RCC 7860 (cell line): Measurements from ENCODE around the gene DYNLL1.
"Not testable (repeated sequence)": the region's sequence is repeated elsewhere in the genome, so short reads cannot be mapped to it uniquely, and the experiment has no call there.

Experiments used
- DNase-seq: peaks from one replicate; pipeline ENCODE4 v3.0.0-alpha.2; 2015; ENCODE audit warnings: low spot score
- FAIRE-seq: peaks from 2 replicates; lab custom pipeline; 2012; peaks lifted over from hg19 to GRCh38; lab: Jason Lieb, UNC

Gene DYNLL1

DNA sequence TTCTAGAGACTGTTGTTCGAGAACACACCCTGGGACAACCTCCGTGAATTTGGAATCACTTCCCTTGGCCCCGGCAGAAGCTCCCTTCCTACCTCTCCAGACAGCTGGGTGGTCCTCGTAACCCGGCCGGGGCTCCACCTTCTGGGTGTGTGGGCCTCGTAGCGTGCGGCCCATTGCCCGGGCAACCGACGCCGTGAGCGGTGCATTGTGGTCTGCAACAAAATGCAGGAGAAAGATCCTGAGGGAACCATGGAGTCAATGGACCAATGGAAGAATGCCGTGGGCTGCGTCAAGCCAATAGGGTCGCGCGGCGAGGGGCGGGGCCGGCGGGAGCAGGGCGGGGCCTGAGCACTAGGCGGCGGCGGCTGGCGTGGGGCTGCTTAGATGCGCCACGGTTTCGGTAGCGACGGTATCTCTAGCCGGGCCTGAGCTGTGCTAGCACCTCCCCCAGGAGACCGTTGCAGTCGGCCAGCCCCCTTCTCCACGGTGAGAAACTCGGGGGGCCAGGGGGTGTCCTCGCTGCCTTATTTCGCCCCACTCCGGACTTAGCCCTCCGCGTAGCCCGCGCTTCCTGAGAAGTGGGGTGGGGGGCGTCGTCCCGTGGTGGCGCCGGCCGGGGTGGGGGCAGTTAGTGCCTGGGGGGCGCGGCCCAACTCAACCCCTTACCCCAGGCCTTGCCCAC lies at the start of gene DYNLL1:
Gene DYNLL1, plus strand, starts transcription at position 383 of the 682 bp plus-strand sequence. CDS start 309 bp downstream, outside the sequence.
- FAIRE-seq (no peak), DNase-seq (peak; percentile 88)

DNA sequence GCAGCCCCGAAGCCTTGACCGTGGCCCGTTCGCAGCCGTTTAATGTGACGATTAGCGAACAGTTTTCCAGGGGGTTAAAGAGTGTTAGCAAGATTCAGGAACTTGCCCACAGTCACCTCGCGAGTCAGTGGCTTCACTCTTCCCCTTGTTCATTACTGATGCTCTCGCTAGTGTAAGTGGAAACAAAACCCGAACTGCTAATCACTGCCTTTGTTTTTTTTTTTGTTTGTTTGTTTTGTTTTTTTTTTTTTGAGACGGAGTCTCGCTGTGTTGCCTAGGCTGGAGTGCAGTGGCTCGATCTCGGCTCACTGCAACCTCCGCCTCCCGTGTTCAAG lies 49.1 kb upstream of the DYNLL1 start:
- DNase-seq, FAIRE-seq: not testable (repeated sequence)

- FAIRE-seq, result no peak
- DNase-seq, result no peak
Measured at GRCh38 chr12:120447992-120448391, 47.9 kb upstream of the DYNLL1 start.

DNA sequence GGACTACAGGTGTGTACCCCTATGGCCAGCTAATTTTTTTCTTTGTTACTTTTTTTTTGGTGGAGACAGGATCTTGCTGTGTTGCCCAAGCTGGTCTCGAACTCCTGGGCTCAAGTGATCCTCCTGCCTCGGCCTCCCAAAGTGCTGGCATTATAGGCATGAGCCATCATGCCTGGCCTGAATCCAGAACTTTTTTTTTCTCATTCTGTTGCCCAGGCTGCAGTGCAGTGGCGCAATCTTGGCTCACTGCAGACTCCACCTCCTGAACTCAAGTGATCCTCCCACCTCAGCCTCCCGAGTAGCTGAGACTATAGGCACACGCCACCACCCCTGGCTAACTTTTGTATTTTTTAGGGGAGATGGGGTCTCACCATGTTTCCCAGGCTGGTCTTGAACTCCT lies 43.4 kb upstream of the DYNLL1 start:
- FAIRE-seq, DNase-seq: not testable (repeated sequence)

DNA sequence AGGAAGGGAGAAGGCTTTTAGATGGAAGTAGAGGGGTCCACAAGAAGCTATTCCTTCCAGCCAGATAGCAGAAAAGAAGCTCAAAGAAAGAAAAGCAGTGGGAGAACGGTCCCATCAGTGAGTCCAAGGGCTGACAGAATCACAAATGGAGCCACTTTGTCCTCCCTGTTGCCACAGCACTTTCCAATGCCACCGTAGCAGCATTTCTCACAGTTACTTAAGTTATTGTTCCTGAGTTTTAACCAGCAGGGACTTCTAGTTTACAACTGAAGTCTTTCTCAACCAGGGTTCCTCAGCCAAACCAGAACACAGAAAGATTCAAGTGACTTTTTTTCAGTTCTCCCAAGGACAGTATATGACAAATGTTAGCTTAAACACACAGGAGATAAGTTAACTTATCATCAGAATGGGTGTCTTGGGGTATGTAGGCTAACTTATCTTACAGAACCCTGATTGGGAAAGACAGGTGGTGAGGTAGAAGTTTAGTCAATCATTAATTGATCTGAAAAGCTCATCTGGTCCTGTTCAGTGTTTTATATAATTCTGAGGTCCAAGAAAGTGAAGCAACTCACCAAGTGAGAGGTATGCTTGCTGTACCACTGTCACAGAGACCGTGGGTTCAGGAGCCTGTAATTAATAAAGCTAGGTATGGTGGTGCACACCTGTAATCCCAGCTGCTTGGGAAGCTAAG lies 42.7 kb upstream of the DYNLL1 start:
- DNase-seq (no peak), FAIRE-seq (no peak)

DNA sequence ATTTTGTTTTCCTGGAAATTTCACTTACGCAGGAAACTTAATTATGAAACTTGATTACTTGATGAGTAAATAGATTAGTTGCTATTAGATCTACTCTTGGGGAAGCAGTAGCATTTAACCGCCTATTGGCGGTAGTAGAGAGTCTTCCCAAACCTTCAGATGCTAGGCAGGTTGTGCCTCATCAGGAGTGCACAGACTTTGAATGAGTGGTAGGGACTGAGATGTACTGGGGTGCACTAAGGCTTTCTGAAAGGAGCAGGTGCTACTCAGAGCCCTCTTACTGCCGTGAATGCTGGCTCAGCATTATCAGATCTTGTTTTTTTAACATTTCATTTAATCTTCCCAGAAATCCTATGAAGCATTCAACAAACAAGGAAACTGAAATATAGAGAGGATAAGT lies 41.9 kb upstream of the DYNLL1 start:
- DNase-seq (peak; percentile 22), FAIRE-seq (no peak)

GRCh38 chr12:120455302-120455701 lies 40.6 kb upstream of the DYNLL1 start:
- DNase-seq (no peak), FAIRE-seq (no peak)

- DNase-seq (no peak), FAIRE-seq (no peak)
Measured at GRCh38 chr12:120457133-120457532, 38.8 kb upstream of the DYNLL1 start.

GRCh38 chr12:120460157-120460556 lies 35.8 kb upstream of the DYNLL1 start:
- DNase-seq, result no peak
- no peak for FAIRE-seq

DNA sequence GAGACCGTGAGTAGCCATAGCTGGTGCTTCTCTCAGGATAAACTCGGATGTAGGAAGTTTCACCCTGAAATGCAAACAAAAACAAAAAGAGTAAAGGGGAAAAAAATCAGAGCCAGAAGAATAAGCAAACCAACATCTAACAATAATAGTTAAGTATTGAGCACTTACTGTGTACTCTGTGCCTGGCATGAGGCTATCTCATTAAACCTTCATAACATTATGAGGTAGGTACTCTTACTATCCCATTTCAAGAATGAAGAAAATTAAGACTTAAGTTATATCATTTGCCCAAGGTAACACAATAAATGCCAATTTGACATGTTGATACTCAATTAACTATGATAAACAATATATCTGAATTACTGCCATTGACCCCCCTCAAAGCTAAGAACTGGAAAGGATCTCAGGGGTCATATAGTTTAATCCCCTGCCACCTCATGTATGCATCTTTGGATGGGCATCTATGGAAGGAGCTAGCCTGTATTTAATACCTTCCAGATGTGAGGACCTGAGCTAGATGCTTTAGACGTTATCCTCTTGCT lies 33.7 kb upstream of the DYNLL1 start:
- FAIRE-seq (no peak), DNase-seq (no peak)

DNA sequence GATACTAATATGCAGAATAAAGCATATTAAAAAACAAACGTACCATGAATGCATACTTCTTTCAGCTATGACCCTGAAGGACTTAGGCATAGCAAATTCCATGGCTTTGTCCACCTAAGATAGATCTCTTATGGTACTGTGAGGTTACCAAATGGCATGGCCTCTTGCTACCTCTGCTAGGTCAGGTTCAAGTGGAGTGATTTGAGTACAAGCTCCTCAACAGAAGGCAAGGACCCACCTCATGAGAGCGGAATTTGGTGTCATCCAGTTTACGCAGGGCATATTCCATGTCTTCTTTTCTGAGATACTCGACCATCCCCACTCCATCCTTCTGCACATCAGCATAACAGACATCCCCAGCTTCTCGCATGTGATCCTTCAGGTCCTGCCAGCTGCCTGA lies 32.2 kb upstream of the DYNLL1 start:
- FAIRE-seq, result no peak
- DNase-seq, result no peak

DNA sequence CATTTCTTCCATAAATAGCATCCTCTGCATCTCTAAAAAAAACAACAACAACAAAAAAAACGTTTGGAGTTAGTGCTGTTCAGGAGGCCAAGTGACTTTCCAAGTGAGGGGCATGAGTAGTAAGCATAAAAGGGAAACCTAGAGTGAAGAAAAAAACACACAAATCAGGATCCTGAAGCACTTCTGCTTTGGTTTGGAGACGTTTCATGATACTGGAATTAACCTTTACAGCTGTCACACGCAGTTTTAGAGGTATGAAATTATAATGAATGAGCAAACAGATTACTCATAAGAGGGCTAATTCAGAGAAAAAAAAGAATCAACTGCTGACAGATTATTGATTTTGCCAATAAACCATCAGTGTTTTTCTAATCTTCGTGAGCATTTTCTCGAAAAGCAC lies 30.2 kb upstream of the DYNLL1 start:
- DNase-seq, result no peak
- FAIRE-seq, result no peak

DNA sequence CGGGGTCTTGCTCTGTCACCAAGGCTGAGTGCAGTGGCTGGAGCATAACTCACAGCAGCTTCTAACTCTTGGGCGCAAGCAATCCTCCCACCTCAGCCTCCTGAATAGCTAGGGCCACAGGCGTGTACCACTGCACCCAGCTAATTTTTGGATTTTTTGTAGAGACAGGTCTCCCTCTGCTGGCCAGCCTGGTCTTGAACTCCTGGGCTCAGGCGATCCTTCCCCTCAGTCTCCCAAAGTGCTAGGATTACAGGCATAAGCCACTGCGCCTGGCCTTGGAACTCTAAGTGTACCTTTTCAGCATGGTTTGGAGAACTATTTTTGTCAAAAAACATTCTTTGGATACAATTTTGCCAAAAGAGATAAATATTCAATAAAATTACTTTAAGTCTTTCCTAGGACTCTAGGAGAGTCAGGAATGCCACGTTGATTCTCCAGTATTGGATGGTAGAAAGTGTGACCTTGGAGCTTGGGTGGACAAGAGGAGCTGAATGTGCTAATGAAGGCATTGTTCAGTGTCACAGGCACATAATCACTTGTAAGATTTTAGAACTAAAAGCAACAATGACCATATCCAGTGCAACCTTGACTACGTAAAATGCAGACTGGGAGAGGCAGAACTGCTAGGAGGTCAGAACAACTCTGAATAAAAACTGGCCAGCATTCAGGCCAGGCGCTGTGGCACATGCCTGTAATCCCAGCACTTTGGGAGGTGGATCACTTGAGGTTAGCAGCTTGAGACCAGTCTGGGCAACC lies 29.2 kb upstream of the DYNLL1 start:
- DNase-seq, result no peak
- no peak for FAIRE-seq

GRCh38 chr12:120467439-120467838 lies 28.5 kb upstream of the DYNLL1 start:
- FAIRE-seq (no peak), DNase-seq (no peak)

GRCh38 chr12:120468325-120468820 lies 27.5 kb upstream of the DYNLL1 start:
- FAIRE-seq (no peak), DNase-seq (peak; percentile 35)

DNA sequence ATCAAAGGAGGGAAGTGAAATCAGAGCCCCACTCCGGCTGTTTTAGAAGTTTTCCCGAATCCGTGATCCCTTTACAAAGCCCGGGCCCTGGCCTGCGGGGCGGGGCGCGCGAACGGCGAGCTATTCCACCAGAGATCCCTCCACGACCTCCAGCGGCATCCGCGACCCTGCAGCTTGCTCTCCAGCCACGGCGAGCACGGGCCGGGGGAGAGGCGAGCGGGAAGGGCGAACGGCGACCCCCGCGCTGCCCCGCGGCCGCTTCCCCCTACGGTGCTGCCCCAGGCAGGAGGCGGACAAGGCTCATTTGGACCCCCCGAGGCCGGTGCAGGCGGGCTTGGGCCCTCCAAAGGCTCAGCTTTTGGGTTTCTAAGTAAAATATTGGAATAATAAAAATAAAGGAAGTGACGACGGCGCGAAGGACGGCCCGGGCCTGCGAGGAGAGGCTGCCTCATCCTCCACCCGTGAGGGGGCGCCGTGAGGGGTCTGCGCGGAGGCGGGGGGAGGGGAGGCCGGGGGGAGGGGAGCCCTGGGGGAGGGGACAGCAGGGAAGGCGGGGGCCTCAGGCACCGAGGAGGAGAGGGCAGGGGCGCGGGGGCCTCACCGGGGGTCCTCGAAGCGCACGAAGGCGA lies 27.0 kb upstream of the DYNLL1 start:
- FAIRE-seq, result no peak
- DNase-seq, result no peak

DNA sequence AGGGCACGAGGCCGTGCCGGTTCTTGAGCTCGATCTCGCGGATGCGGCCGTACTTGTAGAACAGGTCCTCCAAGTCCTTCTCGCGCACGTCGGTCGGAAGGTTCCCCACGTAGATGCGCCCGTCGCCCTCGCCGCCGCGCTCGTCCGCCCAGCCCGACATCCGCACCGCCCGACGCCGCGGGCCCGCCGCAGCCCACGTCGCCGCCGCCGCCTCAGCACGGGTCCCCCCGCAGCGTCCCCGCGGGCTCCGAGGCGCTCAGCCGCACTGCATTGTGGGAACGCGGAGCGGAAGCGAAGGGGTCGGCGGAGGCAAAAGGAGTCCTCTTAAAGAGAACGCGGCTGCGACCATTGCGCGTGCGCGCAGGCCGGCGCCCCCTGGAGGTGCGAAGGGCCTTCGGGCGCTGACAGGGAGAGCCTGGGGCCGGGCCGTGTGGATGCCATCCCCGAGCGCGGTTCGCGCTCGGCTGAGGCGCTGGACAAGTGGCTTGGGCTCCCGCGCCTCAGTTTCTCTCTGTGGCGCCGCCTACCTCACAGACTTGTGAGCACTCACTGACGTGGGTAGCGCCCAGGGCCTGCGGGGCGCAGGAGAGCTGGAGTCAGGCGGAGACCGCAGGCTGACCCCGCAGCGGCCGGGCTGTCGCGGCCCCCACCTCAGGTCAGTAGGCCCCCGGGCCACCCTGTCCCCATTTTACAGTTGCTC lies 26.3 kb upstream of the DYNLL1 start, which contains the start of gene SRSF9:
Gene SRSF9, minus strand, starts transcription at position 299 of the 700 bp plus-strand sequence. Its CDS starts 139 bp downstream, at position 160.
- DNase-seq (peak; percentile 86), FAIRE-seq (no peak)

- DNase-seq (peak; percentile 6), FAIRE-seq (no peak)
Measured at GRCh38 chr12:120470150-120470784, 25.6 kb upstream of the DYNLL1 start.

GRCh38 chr12:120472521-120472920 lies 23.4 kb upstream of the DYNLL1 start:
- FAIRE-seq (no peak), DNase-seq (no peak)
